Measurements from ENCODE around the gene CDH18.

Gene CDH18

DNA sequence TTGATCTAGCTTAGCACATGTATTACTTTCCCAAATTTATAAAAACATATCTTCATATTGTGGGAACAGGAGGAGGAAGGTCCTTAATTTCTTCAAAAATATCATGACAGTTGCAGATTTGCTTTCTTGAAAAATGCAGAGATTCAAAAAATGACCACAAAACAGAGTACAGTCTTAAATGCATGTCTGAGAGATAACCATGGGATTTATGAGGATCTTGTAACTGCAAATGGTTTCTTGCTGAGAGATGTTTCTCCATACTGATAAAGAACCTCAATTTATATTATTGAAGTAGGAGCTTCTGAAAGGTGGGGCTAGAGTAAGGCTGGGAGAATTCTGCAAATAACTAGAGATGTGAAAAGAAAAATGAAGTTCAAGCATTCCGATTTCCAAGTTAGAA lies 83.2 kb downstream of the CDH18 start:
- no peak for DNase-seq (ENCODE audit: low read depth in 1 of 2, low spot score in 1 of 2)
- H3K4me3 ChIP-seq (replicated peaks; ENCODE audit: insufficient read depth, low read length): no peak overlapping the region
- no peaks in the 10 kb centered on the region for H3K27me3 ChIP-seq (ENCODE audit: insufficient read depth, poor library complexity, severe bottlenecking)
- TF ChIP-seq POLR2AphosphoS5 (IDR thresholded peaks at IDR 0.05; ENCODE audit: low read depth) (no peak), GABPA (IDR thresholded peaks at IDR 0.05; ENCODE audit: low read depth) (no peak)
- TF ChIP-seq, protein P1, sequence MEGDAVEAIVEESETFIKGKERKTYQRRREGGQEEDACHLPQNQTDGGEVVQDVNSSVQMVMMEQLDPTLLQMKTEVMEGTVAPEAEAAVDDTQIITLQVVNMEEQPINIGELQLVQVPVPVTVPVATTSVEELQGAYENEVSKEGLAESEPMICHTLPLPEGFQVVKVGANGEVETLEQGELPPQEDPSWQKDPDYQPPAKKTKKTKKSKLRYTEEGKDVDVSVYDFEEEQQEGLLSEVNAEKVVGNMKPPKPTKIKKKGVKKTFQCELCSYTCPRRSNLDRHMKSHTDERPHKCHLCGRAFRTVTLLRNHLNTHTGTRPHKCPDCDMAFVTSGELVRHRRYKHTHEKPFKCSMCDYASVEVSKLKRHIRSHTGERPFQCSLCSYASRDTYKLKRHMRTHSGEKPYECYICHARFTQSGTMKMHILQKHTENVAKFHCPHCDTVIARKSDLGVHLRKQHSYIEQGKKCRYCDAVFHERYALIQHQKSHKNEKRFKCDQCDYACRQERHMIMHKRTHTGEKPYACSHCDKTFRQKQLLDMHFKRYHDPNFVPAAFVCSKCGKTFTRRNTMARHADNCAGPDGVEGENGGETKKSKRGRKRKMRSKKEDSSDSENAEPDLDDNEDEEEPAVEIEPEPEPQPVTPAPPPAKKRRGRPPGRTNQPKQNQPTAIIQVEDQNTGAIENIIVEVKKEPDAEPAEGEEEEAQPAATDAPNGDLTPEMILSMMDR (IDR thresholded peaks at IDR 0.05; ENCODE audit: insufficient read depth, low read length): no peak
- H3K27ac ChIP-seq (replicated peaks): no peak overlapping the region

DNA sequence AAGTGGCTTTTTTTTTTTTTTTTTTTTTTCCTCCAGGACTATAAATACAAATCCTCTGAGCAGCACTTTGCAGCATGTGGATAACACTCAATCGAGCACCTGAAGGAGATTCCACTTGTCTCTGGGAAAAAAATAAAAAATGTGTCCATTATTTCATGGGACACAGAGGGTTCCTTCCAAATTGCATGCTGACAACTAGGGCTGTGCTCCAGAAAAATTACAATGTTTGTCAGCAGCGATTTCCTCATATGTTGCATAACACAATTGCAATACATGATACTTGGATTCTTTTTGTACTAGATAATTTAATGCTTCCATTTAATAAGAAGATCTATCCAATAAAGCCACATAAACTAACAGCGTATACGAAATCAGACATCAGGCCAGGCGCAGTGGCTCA lies 84.4 kb downstream of the CDH18 start:
- Histone ChIP-seq H3K27ac (replicated peaks) (no peak overlapping the region), H3K4me3 (replicated peaks; ENCODE audit: insufficient read depth, low read length) (no peak overlapping the region), H3K27me3 (ENCODE audit: insufficient read depth, poor library complexity, severe bottlenecking) (no peaks in the 10 kb centered on the region)
- no peak for DNase-seq (ENCODE audit: low read depth in 1 of 2, low spot score in 1 of 2)
- TF ChIP-seq, protein P1 (IDR thresholded peaks at IDR 0.05; ENCODE audit: insufficient read depth, low read length): no peak
- no peak for TF ChIP-seq SPI1 (IDR thresholded peaks at IDR 0.05; ENCODE audit: borderline replicate concordance, low read depth)
- no peak for TF ChIP-seq GABPA (IDR thresholded peaks at IDR 0.05; ENCODE audit: low read depth)
- TF ChIP-seq, protein P2, sequence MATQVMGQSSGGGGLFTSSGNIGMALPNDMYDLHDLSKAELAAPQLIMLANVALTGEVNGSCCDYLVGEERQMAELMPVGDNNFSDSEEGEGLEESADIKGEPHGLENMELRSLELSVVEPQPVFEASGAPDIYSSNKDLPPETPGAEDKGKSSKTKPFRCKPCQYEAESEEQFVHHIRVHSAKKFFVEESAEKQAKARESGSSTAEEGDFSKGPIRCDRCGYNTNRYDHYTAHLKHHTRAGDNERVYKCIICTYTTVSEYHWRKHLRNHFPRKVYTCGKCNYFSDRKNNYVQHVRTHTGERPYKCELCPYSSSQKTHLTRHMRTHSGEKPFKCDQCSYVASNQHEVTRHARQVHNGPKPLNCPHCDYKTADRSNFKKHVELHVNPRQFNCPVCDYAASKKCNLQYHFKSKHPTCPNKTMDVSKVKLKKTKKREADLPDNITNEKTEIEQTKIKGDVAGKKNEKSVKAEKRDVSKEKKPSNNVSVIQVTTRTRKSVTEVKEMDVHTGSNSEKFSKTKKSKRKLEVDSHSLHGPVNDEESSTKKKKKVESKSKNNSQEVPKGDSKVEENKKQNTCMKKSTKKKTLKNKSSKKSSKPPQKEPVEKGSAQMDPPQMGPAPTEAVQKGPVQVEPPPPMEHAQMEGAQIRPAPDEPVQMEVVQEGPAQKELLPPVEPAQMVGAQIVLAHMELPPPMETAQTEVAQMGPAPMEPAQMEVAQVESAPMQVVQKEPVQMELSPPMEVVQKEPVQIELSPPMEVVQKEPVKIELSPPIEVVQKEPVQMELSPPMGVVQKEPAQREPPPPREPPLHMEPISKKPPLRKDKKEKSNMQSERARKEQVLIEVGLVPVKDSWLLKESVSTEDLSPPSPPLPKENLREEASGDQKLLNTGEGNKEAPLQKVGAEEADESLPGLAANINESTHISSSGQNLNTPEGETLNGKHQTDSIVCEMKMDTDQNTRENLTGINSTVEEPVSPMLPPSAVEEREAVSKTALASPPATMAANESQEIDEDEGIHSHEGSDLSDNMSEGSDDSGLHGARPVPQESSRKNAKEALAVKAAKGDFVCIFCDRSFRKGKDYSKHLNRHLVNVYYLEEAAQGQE (IDR thresholded peaks at IDR 0.05; ENCODE audit: insufficient replicate concordance, low read depth): no peak
- no peak for TF ChIP-seq POLR2AphosphoS5 (IDR thresholded peaks at IDR 0.05; ENCODE audit: low read depth)

DNA sequence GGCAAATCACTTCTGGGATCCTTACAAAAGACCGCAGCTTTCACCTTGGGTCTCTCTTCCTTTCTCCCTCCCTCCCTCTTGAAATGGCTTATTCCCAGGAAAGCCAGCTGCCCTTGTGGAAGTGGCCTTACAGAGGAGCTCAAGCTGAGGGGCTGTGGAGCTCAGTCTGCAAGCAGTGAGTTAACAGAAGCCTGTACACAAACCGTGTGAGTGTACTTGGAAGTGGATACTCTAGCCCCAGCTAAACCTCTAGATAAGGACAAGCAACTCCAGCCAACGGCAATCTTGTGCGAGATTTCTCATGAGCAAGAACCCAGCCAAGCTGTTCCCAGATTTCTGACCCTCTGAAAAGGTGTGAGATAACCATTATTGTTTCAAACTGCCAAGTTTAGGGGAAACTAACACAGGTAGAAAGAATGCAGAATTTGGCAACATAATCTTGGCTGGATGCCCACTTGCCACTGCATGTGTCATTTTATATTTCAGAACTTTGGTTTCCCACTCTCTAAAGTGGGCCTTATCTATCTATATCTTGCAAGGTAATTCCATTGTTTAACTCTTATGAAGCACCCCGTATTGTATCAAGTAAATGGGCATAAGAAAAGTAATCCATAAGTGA lies 85.6 kb downstream of the CDH18 start:
- TF ChIP-seq SPI1 (IDR thresholded peaks at IDR 0.05; ENCODE audit: borderline replicate concordance, low read depth) (no peak), POLR2AphosphoS5 (IDR thresholded peaks at IDR 0.05; ENCODE audit: low read depth) (no peak), GABPA (IDR thresholded peaks at IDR 0.05; ENCODE audit: low read depth) (no peak)
- TF ChIP-seq, protein P1 (IDR thresholded peaks at IDR 0.05; ENCODE audit: insufficient read depth, low read length): no peak
- TF ChIP-seq, protein P2 (IDR thresholded peaks at IDR 0.05; ENCODE audit: insufficient replicate concordance, low read depth): no peak
- DNase-seq (ENCODE audit: low read depth in 1 of 2, low spot score in 1 of 2): no peak
- Histone ChIP-seq H3K27me3 (ENCODE audit: insufficient read depth, poor library complexity, severe bottlenecking) (no peaks in the 10 kb centered on the region), H3K4me3 (replicated peaks; ENCODE audit: insufficient read depth, low read length) (no peak overlapping the region), H3K27ac (replicated peaks) (no peak overlapping the region)

DNA sequence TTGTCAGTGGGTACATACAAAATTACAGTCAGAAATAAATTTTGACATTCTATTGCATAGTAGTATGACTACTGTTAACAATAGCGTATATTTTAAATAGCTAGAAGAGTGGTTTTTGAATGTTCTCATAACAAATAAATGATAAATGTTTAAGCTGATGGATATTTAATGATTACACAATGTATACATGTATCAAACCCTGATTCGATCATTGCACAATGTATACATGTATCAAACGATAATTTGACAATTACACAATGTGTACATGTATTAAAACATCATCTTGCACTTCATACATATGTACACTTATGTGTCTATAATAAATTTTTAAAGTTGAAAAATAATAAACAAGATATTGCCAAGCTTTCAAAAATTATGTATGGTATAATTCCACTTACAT lies 87.7 kb downstream of the CDH18 start:
- H3K27ac ChIP-seq (replicated peaks): no peak overlapping the region
- TF ChIP-seq SPI1 (IDR thresholded peaks at IDR 0.05; ENCODE audit: borderline replicate concordance, low read depth) (no peak), GABPA (IDR thresholded peaks at IDR 0.05; ENCODE audit: low read depth) (no peak), POLR2AphosphoS5 (IDR thresholded peaks at IDR 0.05; ENCODE audit: low read depth) (no peak)
- TF ChIP-seq, protein P1 (IDR thresholded peaks at IDR 0.05; ENCODE audit: insufficient read depth, low read length): no peak
- TF ChIP-seq, protein P2 (IDR thresholded peaks at IDR 0.05; ENCODE audit: insufficient replicate concordance, low read depth): no peak
- H3K27me3 ChIP-seq (ENCODE audit: insufficient read depth, poor library complexity, severe bottlenecking): no peaks in the 10 kb centered on the region
- no peak for DNase-seq (ENCODE audit: low read depth in 1 of 2, low spot score in 1 of 2)
- H3K4me3 ChIP-seq (replicated peaks; ENCODE audit: insufficient read depth, low read length): no peak overlapping the region

All from HL-60 (cell line).